ENCODE measurements around the gene ABCC1. TPM values are rescaled to one million over a fixed set of nuclear protein-coding genes. Genes with fewer than 3 reads are reported as not detected.
"Not testable (repeated sequence)": the region's sequence is repeated elsewhere in the genome, so short reads cannot be mapped to it uniquely, and the experiment has no call there.

The ABCC1 gene
- polyA plus RNA-seq, 1 experiment, result 69.7 TPM

DNA sequence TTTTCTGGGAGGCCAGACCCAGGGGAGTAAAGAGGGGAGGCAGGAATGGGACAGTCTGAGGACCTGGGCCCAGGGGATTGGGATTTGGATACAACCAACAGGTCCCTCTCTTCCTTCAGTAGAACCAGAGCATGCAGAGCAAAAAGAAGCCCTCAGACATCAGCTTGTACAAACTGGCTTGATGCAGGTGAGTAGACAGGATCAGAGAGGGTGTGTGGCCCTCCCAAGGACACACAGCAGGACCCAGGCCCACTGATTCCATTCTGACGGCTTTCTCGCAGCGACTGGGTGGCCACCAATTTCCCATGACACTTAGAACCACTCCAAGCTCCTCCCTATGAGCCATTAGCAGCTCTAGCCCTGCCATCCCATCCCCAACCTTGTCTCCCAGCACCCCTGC is 210.2 kb downstream of the ABCC1 start:
- Histone ChIP-seq H3K27ac (ENCODE audit: low read depth, low read length) (no peak overlapping the region), H3K4me3 (ENCODE audit: low read depth, low read length) (no peak overlapping the region), H3K9me3 (ENCODE audit: control insufficient read depth, insufficient read depth, low read length) (peaks cover 16% of the 10 kb centered on the region), H3K27me3 (ENCODE audit: control insufficient read depth, insufficient read depth, low read length) (peaks cover 5% of the 10 kb centered on the region)
- CTCF ChIA-PET, result no interaction called here
- POLR2A ChIA-PET, result no interaction called here
- TF ChIP-seq CTCF (IDR thresholded peaks at IDR 0.05; ENCODE audit: low read depth, low read length), result no peak
- DNase-seq (ENCODE audit: low read depth, low spot score), result no peak

- peaks cover 16% of the 10 kb centered on the region for H3K9me3 ChIP-seq (ENCODE audit: control insufficient read depth, insufficient read depth, low read length)
- H3K4me3 ChIP-seq (ENCODE audit: low read depth, low read length), result no peak overlapping the region
- peaks cover 3% of the 10 kb centered on the region for H3K27me3 ChIP-seq (ENCODE audit: control insufficient read depth, insufficient read depth, low read length)
- DNase-seq (ENCODE audit: low read depth, low spot score), result no peak
- no peak for TF ChIP-seq CTCF (IDR thresholded peaks at IDR 0.05; ENCODE audit: low read depth, low read length)
- no peak overlapping the region for H3K27ac ChIP-seq (ENCODE audit: low read depth, low read length)
- CTCF ChIA-PET, result no interaction called here
- POLR2A ChIA-PET, result no interaction called here
These were observed 211.9 kb downstream of the ABCC1 start for GRCh38 chr16:16161319-16161718.

- peaks cover 16% of the 10 kb centered on the region for H3K9me3 ChIP-seq (ENCODE audit: control insufficient read depth, insufficient read depth, low read length)
- DNase-seq (ENCODE audit: low read depth, low spot score); H3K27me3 ChIP-seq (ENCODE audit: control insufficient read depth, insufficient read depth, low read length); H3K27ac ChIP-seq (ENCODE audit: low read depth, low read length); H3K4me3 ChIP-seq (ENCODE audit: low read depth, low read length); POLR2A ChIA-PET; CTCF ChIA-PET: not testable (repeated sequence)
These were observed 212.4 kb downstream of the ABCC1 start for GRCh38 chr16:16161840-16162239.

GRCh38 chr16:16162591-16162990 is 213.2 kb downstream of the ABCC1 start:
- no peak for TF ChIP-seq CTCF (IDR thresholded peaks at IDR 0.05; ENCODE audit: low read depth, low read length)
- CTCF ChIA-PET, result no interaction called here

GRCh38 chr16:16163109-16163508 is 213.7 kb downstream of the ABCC1 start:
- no peak for DNase-seq (ENCODE audit: low read depth, low spot score)
- TF ChIP-seq CTCF (IDR thresholded peaks at IDR 0.05; ENCODE audit: low read depth, low read length), result no peak
- Histone ChIP-seq H3K27ac (ENCODE audit: low read depth, low read length) (no peak overlapping the region), H3K27me3 (ENCODE audit: control insufficient read depth, insufficient read depth, low read length) (peaks cover 3% of the 10 kb centered on the region), H3K9me3 (ENCODE audit: control insufficient read depth, insufficient read depth, low read length) (peaks cover 11% of the 10 kb centered on the region), H3K4me3 (ENCODE audit: low read depth, low read length) (no peak overlapping the region)
- POLR2A ChIA-PET, result no interaction called here
- CTCF ChIA-PET, result no interaction called here

More at GRCh38 chr16:16162591-16162990, 213.2 kb downstream of the ABCC1 start:
- peaks cover 13% of the 10 kb centered on the region for H3K9me3 ChIP-seq (ENCODE audit: control insufficient read depth, insufficient read depth, low read length)
- POLR2A ChIA-PET, result no interaction called here
- H3K4me3 ChIP-seq (ENCODE audit: low read depth, low read length), result no peak overlapping the region
- H3K27ac ChIP-seq (ENCODE audit: low read depth, low read length), result no peak overlapping the region
- DNase-seq (ENCODE audit: low read depth, low spot score), result no peak
- H3K27me3 ChIP-seq (ENCODE audit: control insufficient read depth, insufficient read depth, low read length), result peaks cover 3% of the 10 kb centered on the region

DNA sequence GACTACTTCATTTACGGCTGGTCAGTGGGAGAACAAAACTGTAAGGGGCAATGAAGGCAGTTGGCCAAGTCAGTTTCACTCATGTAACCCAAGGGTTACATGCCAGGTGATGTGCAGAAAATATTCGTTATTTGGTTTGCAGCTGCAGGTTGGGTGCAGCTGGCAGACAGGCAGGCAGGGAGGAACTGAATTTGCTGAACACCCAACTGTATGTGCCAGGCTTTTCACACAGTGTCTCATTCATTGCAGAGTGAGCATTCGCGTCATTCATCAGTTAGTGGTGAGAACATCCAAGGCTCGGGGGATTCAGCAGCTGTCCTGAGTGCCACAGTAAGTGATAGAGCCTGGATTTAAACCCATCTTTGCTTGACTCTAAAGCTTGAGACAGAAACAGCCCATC is 214.2 kb downstream of the ABCC1 start:
- H3K9me3 ChIP-seq (ENCODE audit: control insufficient read depth, insufficient read depth, low read length), result peaks cover 11% of the 10 kb centered on the region
- no peak overlapping the region for H3K27ac ChIP-seq (ENCODE audit: low read depth, low read length)
- CTCF ChIA-PET, result no interaction called here
- TF ChIP-seq CTCF (IDR thresholded peaks at IDR 0.05; ENCODE audit: low read depth, low read length), result no peak
- no peak overlapping the region for H3K4me3 ChIP-seq (ENCODE audit: low read depth, low read length)
- peaks cover 3% of the 10 kb centered on the region for H3K27me3 ChIP-seq (ENCODE audit: control insufficient read depth, insufficient read depth, low read length)
- no peak for DNase-seq (ENCODE audit: low read depth, low spot score)
- POLR2A ChIA-PET, result no interaction called here

Data from AG04450 (cell line).